ENCODE results near the gene TPX2.

TPX2 gene

DNA sequence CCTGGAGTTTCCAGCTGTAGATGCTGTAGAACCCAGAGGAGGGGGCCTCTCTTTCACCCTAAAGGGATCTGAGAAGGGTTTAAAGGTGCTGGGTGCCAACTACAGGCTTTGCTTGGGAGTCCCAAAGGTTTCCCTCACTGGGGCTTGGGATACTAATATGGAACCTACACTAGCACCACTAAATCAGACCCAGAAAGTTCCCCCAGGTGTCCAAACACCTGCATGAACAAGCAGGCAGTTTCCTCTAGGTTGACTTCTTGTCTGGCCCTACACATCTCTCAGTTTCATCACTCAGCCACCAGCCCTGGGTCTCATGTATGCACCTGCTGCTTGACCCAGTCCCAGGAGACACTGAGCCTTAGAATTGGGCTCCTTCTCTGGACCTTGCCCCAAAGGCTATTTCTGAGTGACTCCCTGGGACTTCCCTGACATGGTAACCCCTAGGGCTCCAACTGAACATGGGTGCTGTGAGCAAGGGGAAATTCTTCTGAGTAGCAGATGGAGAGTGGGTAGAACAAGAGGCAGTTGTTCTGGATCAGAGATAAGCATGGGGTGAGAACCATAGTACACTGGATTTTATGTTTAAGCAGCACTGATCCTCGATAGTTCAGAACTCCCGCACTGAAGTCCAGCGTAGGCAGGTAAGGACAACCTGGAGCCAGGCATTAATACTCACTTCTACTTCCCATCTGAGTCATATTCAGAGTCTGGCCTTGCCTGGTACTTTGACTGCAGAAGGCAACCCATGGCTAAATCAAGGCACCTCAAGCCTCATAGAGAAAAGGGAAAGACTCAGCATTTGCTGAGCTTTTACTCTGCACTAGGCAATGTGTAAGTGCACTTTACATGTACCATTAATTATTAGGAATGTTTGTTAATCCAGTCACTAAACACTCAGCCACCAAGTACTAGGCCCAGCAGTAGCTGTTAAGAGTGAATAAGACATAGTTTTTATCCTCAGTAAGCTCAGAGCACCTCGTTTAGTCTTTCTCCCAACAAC, 33.2 kb upstream of the TPX2 start:
- DNase-seq (ENCODE audit: low read depth in 2 of 2): no peak

- no peak for DNase-seq (ENCODE audit: low read depth in 2 of 2)
These were observed 32.4 kb upstream of the TPX2 start for GRCh38 chr20:31706607-31707257.

DNA sequence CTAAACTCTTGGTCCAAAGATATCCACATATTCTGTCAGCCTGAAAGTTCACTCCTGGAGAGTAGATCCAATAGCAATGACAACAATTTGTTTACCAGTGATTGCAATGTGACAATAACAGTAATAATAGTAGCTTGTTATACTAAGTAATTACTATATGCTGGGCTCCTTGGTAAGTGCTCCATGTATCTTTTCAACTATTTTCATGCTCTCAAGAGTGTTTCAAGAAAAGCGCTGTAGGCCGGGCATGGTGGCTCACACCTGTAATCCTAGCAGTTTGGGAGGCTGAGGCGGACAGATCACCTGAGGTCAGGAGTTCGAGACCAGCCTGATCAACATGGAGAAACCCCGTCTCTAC, 31.9 kb upstream of the TPX2 start:
- no peak for DNase-seq (ENCODE audit: low read depth in 2 of 2)

- DNase-seq (ENCODE audit: low read depth in 2 of 2): no peak
These were observed 30.9 kb upstream of the TPX2 start for GRCh38 chr20:31707994-31708735.

DNA sequence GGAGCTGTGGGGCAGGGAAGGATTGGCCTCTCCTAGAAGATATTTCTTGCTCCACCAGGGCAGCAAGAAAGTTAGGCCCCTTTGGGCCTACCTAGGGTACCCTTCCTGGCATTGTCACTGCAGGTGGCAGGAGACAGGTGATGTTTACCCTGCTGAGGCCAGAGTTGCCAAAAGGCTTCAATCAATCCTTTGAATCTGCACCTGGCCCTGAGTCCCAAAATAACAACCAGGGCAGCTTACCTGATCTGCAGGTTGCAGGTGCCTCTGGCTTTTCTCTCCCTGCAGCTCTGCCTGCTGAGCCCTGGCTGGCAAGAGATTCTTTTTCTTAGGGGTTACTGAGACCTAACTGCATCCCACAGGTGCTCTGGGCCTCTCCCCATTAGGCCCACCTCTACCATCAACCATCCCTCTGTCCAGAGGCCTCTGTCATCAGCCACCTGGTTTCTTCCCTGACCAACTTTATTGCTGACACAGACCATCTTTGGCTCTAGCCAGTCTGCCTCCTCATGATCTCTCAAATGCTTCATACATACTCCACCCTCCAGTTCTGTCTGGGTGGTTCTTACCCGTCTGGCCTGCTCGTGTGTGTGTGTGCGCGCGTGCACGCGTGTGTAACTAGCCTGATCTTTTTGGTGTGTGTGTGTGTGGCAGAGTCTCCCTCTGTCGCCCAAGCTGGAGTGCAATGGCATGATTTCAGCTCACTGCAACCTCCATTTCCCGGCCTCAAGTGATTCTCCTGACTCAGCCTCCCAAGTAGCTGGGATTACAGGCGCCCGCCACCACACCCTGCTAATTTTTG, 30.2 kb upstream of the TPX2 start:
- DNase-seq (ENCODE audit: low read depth in 2 of 2): no peak

DNA sequence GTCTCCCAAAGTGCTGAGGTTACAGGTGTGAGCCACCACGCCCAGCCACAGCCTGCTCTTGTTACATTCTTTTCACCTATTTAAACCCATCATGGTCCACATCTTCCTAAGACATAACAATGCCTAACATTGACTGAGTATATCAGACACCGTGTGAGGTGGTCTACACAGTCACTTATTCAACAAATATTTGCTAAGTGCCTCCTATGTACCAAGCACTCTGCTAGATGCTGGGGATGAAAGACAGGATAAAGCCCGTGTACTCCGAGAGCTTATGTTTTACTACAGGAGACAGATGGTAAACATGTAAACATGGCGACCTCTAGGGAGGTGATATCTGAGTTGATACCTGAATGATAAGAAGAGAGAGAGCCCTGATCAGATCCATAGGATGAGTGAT, 29.2 kb upstream of the TPX2 start:
- no peak for DNase-seq (ENCODE audit: low read depth in 2 of 2)

- DNase-seq (ENCODE audit: low read depth in 2 of 2): no peak
These were observed 28.5 kb upstream of the TPX2 start for GRCh38 chr20:31710423-31711108.

DNA sequence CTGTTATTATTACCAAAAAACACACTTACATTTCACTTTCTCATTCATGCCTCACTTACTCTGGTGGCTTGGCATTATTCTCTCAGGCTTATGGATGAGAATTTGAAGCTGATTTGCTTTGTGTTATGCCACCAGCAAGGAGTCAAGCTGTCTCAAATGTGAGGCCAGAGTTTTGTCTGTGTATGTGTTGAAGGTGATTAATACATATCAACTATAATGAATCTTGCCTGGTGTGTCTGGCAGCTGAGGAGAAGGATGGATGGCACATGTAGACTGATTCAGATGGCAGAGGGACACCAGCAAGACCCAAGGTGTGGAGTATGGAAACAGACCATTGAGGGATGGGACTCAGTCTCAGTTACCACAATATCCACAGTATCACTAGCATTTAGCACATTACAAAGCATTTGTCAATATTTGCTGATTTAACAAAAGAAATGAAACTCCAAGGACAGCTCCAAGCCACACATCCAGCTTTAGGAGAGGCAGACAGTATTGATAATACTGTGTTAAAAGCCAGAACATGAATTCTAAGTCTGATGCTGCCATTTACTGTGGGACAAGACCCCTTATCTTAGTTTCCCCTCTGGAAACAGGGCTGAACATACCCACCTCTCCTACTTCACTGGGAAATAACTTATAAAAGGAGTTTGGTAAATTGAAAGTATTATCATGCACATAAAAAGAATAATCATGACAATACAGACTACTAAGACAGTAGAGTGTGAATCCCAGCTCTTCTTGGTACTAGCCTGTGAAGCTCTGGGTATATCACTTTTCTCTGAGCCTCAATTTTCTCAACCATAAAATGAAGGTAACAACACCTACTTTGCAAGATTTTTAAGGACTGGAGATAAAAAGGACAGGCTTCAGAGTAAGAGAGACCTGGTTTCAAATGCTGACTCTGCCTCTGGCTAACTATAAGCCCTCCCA, 27.6 kb upstream of the TPX2 start:
- DNase-seq (ENCODE audit: low read depth in 2 of 2): no peak

GRCh38 chr20:31712112-31712553, 27.0 kb upstream of the TPX2 start:
- no peak for DNase-seq (ENCODE audit: low read depth in 2 of 2)

DNA sequence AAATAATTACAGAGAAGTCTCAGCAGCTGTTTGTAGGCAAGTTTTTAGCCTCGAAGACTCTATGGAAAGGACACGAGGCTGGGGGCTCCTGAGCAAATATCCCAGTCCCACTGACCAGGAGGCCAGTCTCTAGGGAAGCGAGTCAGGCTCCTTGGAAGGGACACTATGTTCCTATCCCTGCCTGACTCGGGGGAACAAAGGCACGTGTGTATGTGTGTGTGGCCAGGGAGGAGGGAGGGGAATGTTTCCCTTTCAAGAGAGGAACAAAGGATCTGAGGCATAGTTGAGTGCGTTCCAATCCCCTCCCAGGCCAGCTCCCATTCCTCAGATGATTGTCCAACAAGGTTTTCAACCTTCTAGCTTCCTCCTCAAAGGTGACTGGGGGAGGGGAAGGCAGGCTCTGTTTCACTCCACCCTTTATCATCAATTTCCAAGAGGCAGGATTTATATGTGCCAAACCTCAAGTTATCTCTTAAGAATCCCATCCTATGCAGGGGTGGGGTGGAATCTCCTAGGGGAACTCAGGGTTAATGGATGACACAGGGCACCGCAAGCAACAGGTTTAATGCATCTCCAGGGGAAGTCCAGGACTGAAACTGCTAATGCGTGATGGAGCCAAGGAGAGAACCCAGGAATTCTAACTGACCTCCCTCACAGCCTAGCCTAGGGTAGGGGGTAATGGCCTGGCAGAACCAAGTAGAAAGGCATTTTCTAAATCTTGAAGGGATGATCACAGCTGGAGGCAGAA, 26.4 kb upstream of the TPX2 start:
- DNase-seq (ENCODE audit: low read depth in 2 of 2): no peak

DNA sequence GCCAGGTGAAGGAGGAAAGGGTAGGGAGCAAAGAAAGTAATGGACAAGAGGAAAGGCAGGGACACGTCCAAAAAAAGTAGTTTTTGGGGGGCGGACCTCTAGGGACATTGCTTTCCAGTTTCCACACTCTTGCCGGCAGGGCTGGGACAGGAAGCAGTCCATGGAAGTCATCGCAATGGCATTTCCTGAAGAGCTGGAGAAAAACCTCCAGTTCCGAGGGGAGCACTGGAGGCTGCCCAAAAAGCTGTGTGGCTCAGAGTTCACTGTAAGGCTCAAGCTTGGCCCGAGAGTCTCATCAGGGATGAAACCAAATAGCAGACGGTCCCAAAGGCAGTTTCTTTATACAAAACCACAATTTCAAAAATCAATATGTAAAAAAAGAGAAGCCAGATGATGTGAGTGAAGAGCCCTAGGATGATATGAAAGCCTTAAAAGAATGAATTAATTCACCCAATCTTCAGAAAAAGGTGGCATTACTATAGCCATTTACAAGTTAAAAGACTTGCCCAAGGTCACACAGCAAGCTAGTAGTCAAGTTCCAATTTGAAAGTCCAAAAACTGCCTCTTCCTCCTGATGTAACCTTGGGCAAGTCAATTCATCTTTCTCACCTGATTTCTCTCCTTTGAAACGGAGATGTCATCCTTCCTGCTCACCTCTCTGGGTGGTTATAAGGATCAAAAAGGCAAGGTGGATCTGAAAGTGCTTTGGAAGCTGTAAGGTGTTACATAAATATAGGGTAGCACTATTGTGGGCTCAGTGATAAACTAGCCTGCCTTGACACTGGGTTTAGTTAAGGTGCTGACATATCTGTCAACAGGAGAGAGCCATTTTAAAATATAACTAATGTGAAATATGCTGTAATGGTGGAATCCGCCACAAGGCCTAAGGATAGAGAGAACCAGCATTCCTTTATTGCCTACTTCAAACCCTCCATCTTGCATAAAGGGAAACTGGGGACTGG, 25.5 kb upstream of the TPX2 start:
- DNase-seq (ENCODE audit: low read depth in 2 of 2): no peak

GRCh38 chr20:31715766-31716165, 23.3 kb upstream of the TPX2 start:
- no peak for DNase-seq (ENCODE audit: low read depth in 2 of 2)

- no peak for DNase-seq (ENCODE audit: low read depth in 2 of 2)
These were observed 22.7 kb upstream of the TPX2 start for GRCh38 chr20:31716351-31716750.

- no peak for DNase-seq (ENCODE audit: low read depth in 2 of 2)
These were observed 22.1 kb upstream of the TPX2 start for GRCh38 chr20:31716818-31717477.

DNA sequence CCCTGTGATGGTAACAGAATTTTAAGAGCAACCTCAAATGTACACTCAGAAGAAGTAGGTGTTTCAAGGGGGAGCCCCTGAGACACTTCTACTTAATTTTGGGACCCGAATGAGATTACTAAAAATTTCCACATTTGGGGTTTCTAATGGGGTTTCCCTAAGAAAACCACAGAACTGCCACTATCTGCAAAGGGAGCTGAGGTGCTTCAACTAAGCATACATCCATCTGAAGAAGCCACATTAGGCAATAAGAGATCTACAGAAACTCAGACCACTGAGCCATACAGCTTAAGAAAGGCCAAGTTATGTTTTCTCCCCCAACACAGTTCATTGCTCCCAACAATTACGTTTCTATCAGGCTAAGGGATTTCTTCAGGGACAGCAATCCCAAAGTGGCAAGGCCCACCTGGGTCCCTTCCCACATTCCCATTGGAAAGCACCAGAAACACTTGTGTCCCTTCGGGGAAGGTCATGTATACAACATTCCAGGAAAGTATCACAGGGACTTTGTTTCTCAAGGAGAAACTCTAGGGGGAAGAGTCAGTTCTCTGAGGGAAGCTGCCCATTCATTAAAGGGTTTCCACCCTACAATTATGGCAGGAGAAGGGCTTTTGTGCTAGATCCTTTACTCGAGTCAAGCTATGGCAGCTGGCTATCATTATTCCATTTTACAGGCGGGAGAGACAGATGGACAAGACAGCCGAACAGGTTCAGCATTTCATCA, 21.4 kb upstream of the TPX2 start:
- DNase-seq (ENCODE audit: low read depth in 2 of 2): no peak

GRCh38 chr20:31718952-31719643, 20.0 kb upstream of the TPX2 start:
- DNase-seq (ENCODE audit: low read depth in 2 of 2): no peak
